Lower leg skin (tissue), 4 donors: ENCODE measurements around the gene RGS16. TPM values are rescaled to one million over a fixed set of nuclear protein-coding genes. Genes with fewer than 3 reads are reported as not detected.

Experiments used
- DNase-seq, 2 donors: peaks; one replicate each; pipeline ENCODE4 v3.0.0-alpha.2; 2019; ENCODE audit warnings: low spot score in 2 of 2
- H3K4me3 ChIP-seq: fragments of 200-600 bp; sonication (generic); 2 replicates; pipeline ENCODE4 v1.5.1; 2017; ENCODE audit warnings: mild to moderate bottlenecking, low read depth; ENCODE audit not compliant: poor library complexity, severe bottlenecking
- POLR2A ChIP-seq, 2 donors: fragments of 450-650 bp; IDR thresholded peaks; one replicate each; pipeline ENCODE4 v1.6.1; 2016 to 2017; ENCODE audit warnings: antibody characterized with exemption in 2 of 2, mild to moderate bottlenecking in 1 of 2, moderate library complexity in 1 of 2
- WGBS, 2 donors: methylation state at CpG; one replicate each; pipeline ENCODE4 v1.1.5; 2018; 5-methylcytosine and 5-hydroxymethylcytosine counted together
- intact Hi-C: fragments of 100-400 bp; cut with DNase I; formaldehyde crosslinking; loops from one replicate; pipeline ENCODE4 v1.15.0; 2023; ENCODE audit warnings: low total_unique reads
- total RNA-seq, 4 donors: library from RNA; depleted of rRNA; stranded (reverse); fragments of >200 nt; gene quantifications; one replicate each; pipeline ENCODE4 v1.1.0, GENCODE V29; 2016
- TF ChIP-seq, protein P1 (sequence below), 3 donors: fragments of 450-650 bp; IDR thresholded peaks; one replicate each; pipeline ENCODE4 v1.5.1; 2016; ENCODE audit warnings: antibody characterized with exemption in 3 of 3, mild to moderate bottlenecking in 3 of 3, moderate library complexity in 2 of 3

Gene RGS16
- total RNA-seq, 4 donors from 2014 or later, result 0.37 to 1.2 (median 1.1) TPM; not detected in 1

DNA sequence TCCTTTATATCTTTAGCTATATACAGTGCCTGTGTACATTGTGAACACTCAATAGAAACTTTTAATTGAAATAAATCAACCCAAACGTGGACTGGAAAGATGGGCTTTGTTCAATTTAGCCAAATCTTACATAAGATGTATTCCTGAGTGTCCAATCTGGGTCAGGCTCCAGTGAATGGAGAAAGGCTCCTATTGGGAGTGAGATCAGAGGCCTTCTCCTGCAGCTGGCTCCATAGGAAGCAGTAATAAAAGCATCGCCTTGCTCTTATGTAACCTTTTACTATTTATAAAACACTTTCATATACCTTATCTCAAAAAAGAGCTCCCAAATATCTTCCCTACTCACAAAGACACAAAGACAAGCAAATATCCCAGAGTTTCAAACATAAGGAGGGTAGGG lies 24.9 kb upstream of the RGS16 start:
- no peak overlapping the region for H3K4me3 ChIP-seq
- 60 to 83% methylated on average over 2 of the region's 2 CpGs for WGBS, 2 donors
- DNase-seq, result no peak
- TF ChIP-seq, protein P1, sequence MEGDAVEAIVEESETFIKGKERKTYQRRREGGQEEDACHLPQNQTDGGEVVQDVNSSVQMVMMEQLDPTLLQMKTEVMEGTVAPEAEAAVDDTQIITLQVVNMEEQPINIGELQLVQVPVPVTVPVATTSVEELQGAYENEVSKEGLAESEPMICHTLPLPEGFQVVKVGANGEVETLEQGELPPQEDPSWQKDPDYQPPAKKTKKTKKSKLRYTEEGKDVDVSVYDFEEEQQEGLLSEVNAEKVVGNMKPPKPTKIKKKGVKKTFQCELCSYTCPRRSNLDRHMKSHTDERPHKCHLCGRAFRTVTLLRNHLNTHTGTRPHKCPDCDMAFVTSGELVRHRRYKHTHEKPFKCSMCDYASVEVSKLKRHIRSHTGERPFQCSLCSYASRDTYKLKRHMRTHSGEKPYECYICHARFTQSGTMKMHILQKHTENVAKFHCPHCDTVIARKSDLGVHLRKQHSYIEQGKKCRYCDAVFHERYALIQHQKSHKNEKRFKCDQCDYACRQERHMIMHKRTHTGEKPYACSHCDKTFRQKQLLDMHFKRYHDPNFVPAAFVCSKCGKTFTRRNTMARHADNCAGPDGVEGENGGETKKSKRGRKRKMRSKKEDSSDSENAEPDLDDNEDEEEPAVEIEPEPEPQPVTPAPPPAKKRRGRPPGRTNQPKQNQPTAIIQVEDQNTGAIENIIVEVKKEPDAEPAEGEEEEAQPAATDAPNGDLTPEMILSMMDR (IDR thresholded peaks at IDR 0.05), result no peak
- TF ChIP-seq POLR2A (IDR thresholded peaks at IDR 0.05), result no peak
- intact Hi-C loops, result no loop called here

DNA sequence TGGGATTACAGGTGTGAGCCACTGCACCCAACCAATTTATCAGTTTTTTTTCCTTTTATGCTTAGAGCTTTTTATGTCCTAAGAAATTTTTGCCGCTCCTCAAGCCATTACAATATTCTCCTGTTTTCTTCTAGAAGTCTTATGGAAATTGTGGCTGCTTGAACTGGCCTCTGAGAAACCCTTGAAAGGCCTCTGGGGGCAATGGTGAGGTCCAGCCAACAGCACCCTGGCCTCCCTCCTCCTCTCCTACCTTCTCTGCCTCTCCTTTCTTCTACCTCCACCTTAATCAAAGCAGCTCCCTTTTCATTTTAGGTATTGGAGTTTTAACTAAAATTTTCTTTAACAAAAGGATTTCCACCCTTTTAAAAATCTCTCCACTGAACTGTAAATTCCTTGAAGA lies 24.5 kb upstream of the RGS16 start:
- no peak overlapping the region for H3K4me3 ChIP-seq
- DNase-seq, result no peak
- intact Hi-C loops, result no loop called here
- TF ChIP-seq, protein P1 (IDR thresholded peaks at IDR 0.05), result no peak
- no peak for TF ChIP-seq POLR2A (IDR thresholded peaks at IDR 0.05)
- WGBS, 2 donors, result 74 to 100% methylated on average over 1 of the region's 1 CpG

DNA sequence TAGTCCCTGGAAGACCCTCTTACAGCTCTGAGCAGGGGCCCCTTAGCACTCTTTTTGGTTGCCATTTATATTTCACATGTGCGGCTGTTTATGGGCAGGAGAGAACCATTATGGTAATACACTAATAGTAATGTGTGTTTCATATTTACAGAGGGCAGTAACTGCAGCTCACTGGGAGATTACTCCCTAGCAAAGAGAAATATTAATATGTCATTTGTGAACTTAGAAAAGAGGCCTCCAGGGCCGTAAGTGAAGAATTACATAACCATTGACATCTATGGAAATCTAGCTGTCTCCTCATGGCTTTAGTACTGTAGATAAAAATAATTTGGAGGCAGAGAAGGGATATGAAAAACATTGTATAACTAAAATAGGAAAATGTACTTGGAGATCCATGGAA lies 23.4 kb upstream of the RGS16 start:
- no peak for TF ChIP-seq POLR2A (IDR thresholded peaks at IDR 0.05)
- TF ChIP-seq, protein P1 (IDR thresholded peaks at IDR 0.05), result no peak
- DNase-seq, result no peak
- 71 to 88% methylated on average over 2 of the region's 2 CpGs for WGBS, 2 donors
- intact Hi-C loops, result no loop called here
- H3K4me3 ChIP-seq, result no peak overlapping the region

DNA sequence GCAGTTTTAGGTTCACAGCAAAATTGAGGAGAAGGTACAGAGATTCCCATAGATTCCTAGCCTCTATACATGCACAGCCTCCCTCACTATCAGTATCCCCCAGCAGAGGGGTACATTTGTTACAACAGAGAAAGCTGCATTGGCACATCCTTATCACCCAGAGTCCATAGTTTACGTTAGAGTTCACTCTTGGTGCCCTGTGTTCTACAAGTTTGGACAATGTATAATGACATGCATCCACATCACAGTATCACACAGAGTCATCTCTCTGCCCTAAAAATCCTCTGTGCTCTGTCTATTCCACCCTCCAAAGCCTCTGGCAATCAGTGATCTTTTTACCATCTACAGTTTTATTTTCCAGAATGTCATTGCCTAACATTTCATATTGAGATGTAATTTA lies 22.3 kb upstream of the RGS16 start:
- no peak for DNase-seq
- TF ChIP-seq, protein P1 (IDR thresholded peaks at IDR 0.05), result no peak
- no peak for TF ChIP-seq POLR2A (IDR thresholded peaks at IDR 0.05)
- 29 to 36% methylated on average over 1 of the region's 1 CpG for WGBS, 2 donors
- no peak overlapping the region for H3K4me3 ChIP-seq
- intact Hi-C loops, result no loop called here

- no peak for TF ChIP-seq POLR2A (IDR thresholded peaks at IDR 0.05)
- TF ChIP-seq, protein P1 (IDR thresholded peaks at IDR 0.05), result no peak
- no peak overlapping the region for H3K4me3 ChIP-seq
- 27 to 55% methylated on average over 1 of the region's 1 CpG for WGBS, 2 donors
- DNase-seq, result no peak
- intact Hi-C loops, result no loop called here
Measured at GRCh38 chr1:182625719-182626504, 21.7 kb upstream of the RGS16 start.

GRCh38 chr1:182625024-182625423 lies 20.8 kb upstream of the RGS16 start:
- intact Hi-C loops, result no loop called here
- no peak overlapping the region for H3K4me3 ChIP-seq
- WGBS, 2 donors, result 69 to 86% methylated on average over 3 of the region's 3 CpGs
- no peak for DNase-seq
- TF ChIP-seq, protein P1 (IDR thresholded peaks at IDR 0.05), result no peak
- no peak for TF ChIP-seq POLR2A (IDR thresholded peaks at IDR 0.05)
